HepG2 (cell line): ENCODE results near the gene CAPN9. TPM values are rescaled to one million over a fixed set of nuclear protein-coding genes. Genes with fewer than 3 reads are reported as not detected.
A peak's percentile ranks its signal among the peaks of the same experiment; 100 is the strongest.

Experiments used
- AGO1 ChIP-seq: fragments of 200-400 bp; formaldehyde crosslinking; IDR thresholded peaks from 2 replicates; pipeline ENCODE4 v1.6.1; 2017; ENCODE audit warnings: mild to moderate bottlenecking, low read depth, low read length, moderate library complexity; ENCODE audit not compliant: poor library complexity, severe bottlenecking
- ATF7-NPFF ChIP-seq: sonication (generic); formaldehyde crosslinking; IDR thresholded peaks from 2 replicates; pipeline ENCODE4 v1.8.1; 2023; ENCODE audit warnings: mild to moderate bottlenecking, low read depth, missing genetic modification reagents, moderate library complexity
- CERS6 ChIP-seq: sonication (generic); formaldehyde crosslinking; IDR thresholded peaks from 2 replicates; pipeline ENCODE4 v1.5.0; 2020; ENCODE audit warnings: missing genetic modification reagents
- CREBL2 ChIP-seq: sonication (generic); formaldehyde crosslinking; IDR thresholded peaks from 2 replicates; pipeline ENCODE4 v1.8.1; 2023; ENCODE audit warnings: missing genetic modification reagents, mild to moderate bottlenecking, borderline replicate concordance
- GMEB1 ChIP-seq: sonication (generic); formaldehyde crosslinking; IDR thresholded peaks from 2 replicates; pipeline ENCODE4 v1.5.1; 2020; ENCODE audit warnings: missing genetic modification reagents, mild to moderate bottlenecking, borderline replicate concordance
- KLF6 ChIP-seq: IDR thresholded peaks from 2 replicates; pipeline ENCODE4 v1.8.0; 2016; ENCODE audit warnings: missing biosample characterization, missing genetic modification reagents
- NRL ChIP-seq: sonication (generic); formaldehyde crosslinking; IDR thresholded peaks from 2 replicates; pipeline ENCODE4 v1.5.0; 2020; ENCODE audit warnings: missing genetic modification reagents, mild to moderate bottlenecking, moderate library complexity, borderline replicate concordance
- PAF1 ChIP-seq: IDR thresholded peaks from 2 replicates; pipeline ENCODE4 v1.6.1; 2016; ENCODE audit warnings: missing genetic modification reagents, missing compliant biosample characterization
- RBM22 ChIP-seq: fragments of 200-400 bp; formaldehyde crosslinking; optimal IDR thresholded peaks from 2 replicates; pipeline ENCODE3; 2017; ENCODE audit warnings: mild to moderate bottlenecking, low read length, moderate library complexity
- SCMH1 ChIP-seq: sonication (generic); formaldehyde crosslinking; IDR thresholded peaks from 2 replicates; pipeline ENCODE4 v1.9.0; 2021; ENCODE audit warnings: missing genetic modification reagents, mild to moderate bottlenecking, borderline replicate concordance
- TRAFD1 ChIP-seq: sonication (generic); formaldehyde crosslinking; IDR thresholded peaks from 2 replicates; pipeline ENCODE4 v1.5.1; 2020; ENCODE audit warnings: missing genetic modification reagents, mild to moderate bottlenecking, borderline replicate concordance
- TRIM24 ChIP-seq: sonication (generic); formaldehyde crosslinking; IDR thresholded peaks from 2 replicates; pipeline ENCODE4 v1.8.0; 2022; ENCODE audit warnings: mild to moderate bottlenecking, missing genetic modification reagents
- U2AF2 ChIP-seq: fragments of 200-400 bp; formaldehyde crosslinking; IDR thresholded peaks from 2 replicates; pipeline ENCODE4 v1.6.1; 2017; ENCODE audit warnings: low read depth, mild to moderate bottlenecking, low read length
- YEATS4 ChIP-seq: sonication (generic); formaldehyde crosslinking; IDR thresholded peaks from 2 replicates; pipeline ENCODE4 v1.4.0; 2020; ENCODE audit warnings: missing genetic modification reagents, borderline replicate concordance
- ZBTB33 ChIP-seq: sonication (generic); formaldehyde crosslinking; IDR thresholded peaks from 2 replicates; pipeline ENCODE4 v1.4.0; 2020; ENCODE audit warnings: missing genetic modification reagents
- ZBTB42 ChIP-seq: sonication (generic); formaldehyde crosslinking; IDR thresholded peaks from 2 replicates; pipeline ENCODE4 v1.5.0; 2020; ENCODE audit warnings: mild to moderate bottlenecking, missing genetic modification reagents
- ZNF12 ChIP-seq: sonication (generic); formaldehyde crosslinking; IDR thresholded peaks from 2 replicates; pipeline ENCODE4 v1.5.0; 2020; ENCODE audit warnings: missing genetic modification reagents
- ZNF180 ChIP-seq: sonication (generic); formaldehyde crosslinking; IDR thresholded peaks from 2 replicates; pipeline ENCODE4 v1.4.0; 2020; ENCODE audit warnings: low read depth, missing genetic modification reagents, borderline replicate concordance
- ZNF549 ChIP-seq: sonication (generic); formaldehyde crosslinking; IDR thresholded peaks from 2 replicates; pipeline ENCODE4 v1.5.0; 2020; ENCODE audit warnings: missing genetic modification reagents
- ZNF720 ChIP-seq: sonication (generic); formaldehyde crosslinking; IDR thresholded peaks from 2 replicates; pipeline ENCODE4 v1.4.0; 2020; ENCODE audit warnings: missing genetic modification reagents
- polyA plus RNA-seq, 8 experiments: library from polyadenylated mRNA; depleted of rRNA in 3 of 8; stranded (reverse) in 7 of 8; unstranded in 1 of 8; fragments of >200 nt; fragmentation: Illumina TruSeq in 4 of 8; extraction: Trizol in 4 of 8; gene quantifications; 2 replicates each; pipeline versions ENCODE4 v1.2.1 to v1.2.3, GENCODE V29; 2011 to 2016; ENCODE audit warnings: low read depth in 4 of 8, missing spikeins in 1 of 8, mixed read lengths in 1 of 8; ENCODE audit not compliant: insufficient read depth in 1 of 8
- total RNA-seq, 5 experiments: library from RNA; depleted of rRNA; stranded (reverse); fragments of >200 nt; fragmentation: Illumina TruSeq; extraction: Trizol; gene quantifications; 2 replicates each; pipeline ENCODE4 v1.2.3, GENCODE V29; 2016; ENCODE audit warnings: low read depth in 1 of 5

CAPN9 gene
- total and polyA plus RNA-seq, 2 of the 13 experiments (the other 11 are each of a cell fraction or from before 2014, with no cell fraction given): 0.04 to 0.31 TPM

- no peak for TF ChIP-seq AGO1
- no peak for TF ChIP-seq SCMH1 (CRISPR knock-in tag)
- TF ChIP-seq YEATS4 (CRISPR knock-in tag): no peak
- peak; percentile 77 for TF ChIP-seq RBM22
- TF ChIP-seq TRIM24: no peak
- no peak for TF ChIP-seq TRAFD1 (CRISPR knock-in tag)
- no peak for TF ChIP-seq ZNF180 (CRISPR knock-in tag)
- TF ChIP-seq ZBTB33: peak; percentile 77
- 0 out of 2 replicates have a peak, but pooled peaks have one; percentile 37 for TF ChIP-seq CERS6
- TF ChIP-seq KLF6 (CRISPR knock-in tag): no peak
- TF ChIP-seq GMEB1: no peak
- no peak for TF ChIP-seq ZBTB42
- TF ChIP-seq ZNF720 (CRISPR knock-in tag): no peak
- TF ChIP-seq CREBL2 (CRISPR knock-in tag): 0 out of 2 replicates have a peak, but pooled peaks have one; percentile 37
- TF ChIP-seq U2AF2: no peak
- no peak for TF ChIP-seq ZNF12 (CRISPR knock-in tag)
- TF ChIP-seq ATF7-NPFF (CRISPR knock-in tag): peak; percentile 29; the same call in 1 of the 2 replicates
- peak; percentile 53; the same call in 1 of the 2 replicates for TF ChIP-seq NRL (CRISPR knock-in tag)
- TF ChIP-seq ZNF549 (CRISPR knock-in tag): no peak
- peak; percentile 96 for TF ChIP-seq PAF1 (CRISPR knock-in tag)
These were observed 45.8 kb upstream of the CAPN9 start (continued) for GRCh38 chr1:230701434-230701833.
